GM12872 (cell line): ENCODE results near the gene MAP1LC3B.
A peak's percentile ranks its signal among the peaks of the same experiment; 100 is the strongest.

ENCODE experiments used
- CTCF ChIP-seq: IDR thresholded peaks from 3 replicates; pipeline ENCODE4 v1.5.1; 2011; ENCODE audit warnings: low read depth, mild to moderate bottlenecking, low read length, moderate library complexity; ENCODE audit not compliant: insufficient read depth

Gene MAP1LC3B

GRCh38 chr16:87411375-87412271 is 19.5 kb downstream of the MAP1LC3B start:
- no peak for TF ChIP-seq CTCF

GRCh38 chr16:87412371-87412995 is 20.3 kb downstream of the MAP1LC3B start:
- TF ChIP-seq CTCF, result no peak

GRCh38 chr16:87412996-87413421 is 20.9 kb downstream of the MAP1LC3B start:
- no peak for TF ChIP-seq CTCF

- TF ChIP-seq CTCF, result no peak
These were observed 22.1 kb downstream of the MAP1LC3B start for GRCh38 chr16:87414251-87414680.

DNA sequence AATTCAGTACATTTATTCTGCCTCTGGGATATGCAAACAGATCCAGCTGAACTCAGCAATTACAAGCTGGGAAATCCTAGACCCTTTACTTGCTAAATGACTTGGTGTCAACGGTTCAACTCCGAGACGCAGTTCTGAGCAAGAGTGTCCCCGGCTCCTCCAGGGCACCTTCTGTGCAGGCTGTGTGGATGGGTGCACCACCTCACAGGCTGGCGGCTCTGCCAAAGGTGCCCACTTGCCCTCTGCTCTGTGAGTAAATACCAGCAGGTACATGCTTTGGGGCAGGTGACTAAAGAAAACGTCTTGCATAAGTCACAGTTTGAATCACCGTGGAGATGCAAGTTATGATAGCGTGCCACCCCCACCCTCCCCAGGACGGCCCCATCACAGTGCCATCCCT is 23.3 kb downstream of the MAP1LC3B start:
- no peak for TF ChIP-seq CTCF

DNA sequence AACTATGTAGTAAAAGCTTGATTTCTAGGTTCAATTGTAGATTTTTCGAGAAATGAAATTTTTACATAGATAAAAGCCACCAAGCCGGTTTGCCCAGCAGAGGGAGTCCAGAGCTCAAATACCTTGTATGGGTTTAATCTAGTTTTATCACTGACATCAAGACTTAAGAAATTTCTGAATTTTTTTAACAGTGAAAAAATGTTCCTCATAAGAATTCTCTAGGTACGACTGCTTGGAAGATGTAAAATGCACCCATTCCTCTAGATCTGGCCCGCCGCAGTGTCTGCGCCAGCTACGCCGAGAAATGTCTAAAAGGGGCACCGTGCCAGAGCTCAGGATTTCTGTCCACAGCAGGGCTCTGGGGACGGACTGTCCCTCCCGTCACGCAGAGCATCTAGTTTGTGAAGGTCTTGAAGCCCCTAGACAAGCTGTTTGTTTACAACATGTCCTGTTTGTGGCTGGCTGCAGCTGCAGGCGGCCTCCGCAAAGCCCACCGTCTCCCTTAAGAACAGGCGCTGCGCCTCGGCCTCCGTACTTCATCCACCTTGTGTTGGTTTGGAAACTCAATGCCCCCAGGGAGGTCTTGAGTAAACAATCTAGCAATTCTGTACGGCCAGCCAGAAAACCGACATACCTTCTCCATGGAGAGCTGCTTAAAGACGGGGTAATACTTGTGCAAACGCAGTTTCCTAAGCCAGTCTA is 24.8 kb downstream of the MAP1LC3B start:
- TF ChIP-seq CTCF, result peak; percentile 39; the same call in 1 of the 3 replicates

- TF ChIP-seq CTCF, result no peak
These were observed 25.4 kb downstream of the MAP1LC3B start for GRCh38 chr16:87417528-87417910.
